Tibial nerve (tissue), 3 donors: ENCODE data around the gene SLC6A8.

Source experiments
- CTCF ChIP-seq, 5 experiments: fragments of 200-600 bp in 3 of 5; fragments of 450-650 bp in 2 of 5; sonication (generic) in 3 of 5; IDR thresholded peaks; one replicate each; pipeline ENCODE4 v1.5.1; 2016 to 2019; ENCODE audit warnings: antibody characterized with exemption in 5 of 5, mild to moderate bottlenecking in 3 of 5, moderate library complexity in 2 of 5
- POLR2A ChIP-seq, 2 donors: fragments of 450-650 bp; IDR thresholded peaks; one replicate each; pipeline ENCODE4 v1.6.1; 2017; ENCODE audit warnings: antibody characterized with exemption in 2 of 2, mild to moderate bottlenecking in 2 of 2, moderate library complexity in 2 of 2

GRCh38 chrX:153700376-153700945 is 12.7 kb downstream of the SLC6A8 start:
- TF ChIP-seq POLR2A (IDR thresholded peaks at IDR 0.05) (no peak), CTCF (IDR thresholded peaks at IDR 0.05) (no peak)
